Keratinocyte (primary cell): ENCODE measurements around the gene ADAMTS7. TPM values are rescaled to one million over a fixed set of nuclear protein-coding genes. Genes with fewer than 3 reads are reported as not detected.
A peak's percentile ranks its signal among the peaks of the same experiment; 100 is the strongest.

Source experiments
- DNase-seq: peaks from one replicate; pipeline ENCODE4 v3.0.0-alpha.2; 2011; ENCODE audit warnings: low read depth, missing footprints, low spot score
- FAIRE-seq: peaks from 2 replicates; lab custom pipeline; 2011; peaks lifted over from hg19 to GRCh38; lab: Jason Lieb, UNC
- H2AFZ ChIP-seq: 2 replicates; pipeline ENCODE4 v1.6.0; 2012; ENCODE audit warnings: low read length, control low read depth, inconsistent platforms; ENCODE audit not compliant: control insufficient read depth
- H3K27ac ChIP-seq: 2 replicates; pipeline ENCODE4 v1.5.1; 2011; ENCODE audit warnings: low read length; ENCODE audit not compliant: control insufficient read depth, insufficient read depth
- H3K27me3 ChIP-seq: 3 replicates; pipeline ENCODE4 v1.6.0; 2011; ENCODE audit warnings: low read length; ENCODE audit not compliant: control insufficient read depth, insufficient read depth; ENCODE audit errors: extremely low read depth
- H3K36me3 ChIP-seq, 2 experiments: 2 replicates in 1 of 2; 3 replicates in 1 of 2; pipeline ENCODE4 v1.5.1; 2011; ENCODE audit warnings: low read length in 2 of 2, mild to moderate bottlenecking in 1 of 2; ENCODE audit not compliant: control insufficient read depth in 2 of 2, insufficient read depth in 2 of 2; ENCODE audit errors: extremely low read depth in 1 of 2
- H3K4me1 ChIP-seq: 3 replicates; pipeline ENCODE4 v1.5.1; 2011; ENCODE audit warnings: low read length; ENCODE audit not compliant: control insufficient read depth, insufficient read depth; ENCODE audit errors: extremely low read depth
- H3K4me2 ChIP-seq: 3 replicates; pipeline ENCODE4 v1.6.0; 2011; ENCODE audit warnings: low read depth, low read length; ENCODE audit not compliant: control insufficient read depth, insufficient read depth; ENCODE audit errors: extremely low read depth
- H3K4me3 ChIP-seq, 3 experiments: fragments of 200-600 bp in 1 of 3; sonication (generic) in 1 of 3; 2 replicates in 2 of 3; 3 replicates in 1 of 3; pipeline ENCODE4 v1.5.1; 2011 to 2016; ENCODE audit warnings: low read length in 3 of 3, mild to moderate bottlenecking in 3 of 3, control low read depth in 2 of 3, inconsistent platforms in 1 of 3, low read depth in 1 of 3, mixed read lengths in 1 of 3, mixed run types in 1 of 3, moderate library complexity in 1 of 3; ENCODE audit not compliant: control insufficient read depth in 2 of 3, insufficient read depth in 2 of 3; ENCODE audit errors: extremely low read depth in 1 of 3
- H3K79me2 ChIP-seq: 2 replicates; pipeline ENCODE4 v1.6.0; 2012; ENCODE audit warnings: low read length; ENCODE audit not compliant: control insufficient read depth, insufficient read depth
- H3K9ac ChIP-seq: 3 replicates; pipeline ENCODE4 v1.6.0; 2011; ENCODE audit warnings: low read length; ENCODE audit not compliant: control insufficient read depth, insufficient read depth; ENCODE audit errors: extremely low read depth
- H3K9me1 ChIP-seq: 3 replicates; pipeline ENCODE4 v1.6.0; 2011; ENCODE audit warnings: low read length; ENCODE audit not compliant: control insufficient read depth, insufficient read depth; ENCODE audit errors: extremely low read depth
- H3K9me3 ChIP-seq: 2 replicates; pipeline ENCODE4 v1.5.1; 2012; ENCODE audit warnings: low read depth, low read length; ENCODE audit not compliant: control insufficient read depth
- H4K20me1 ChIP-seq: 3 replicates; pipeline ENCODE4 v1.6.0; 2011; ENCODE audit warnings: low read length; ENCODE audit not compliant: control insufficient read depth, insufficient read depth; ENCODE audit errors: extremely low read depth
- CTCF ChIP-seq, 3 experiments: IDR thresholded peaks in 1 of 3; conservative IDR thresholded peaks in 1 of 3; optimal IDR thresholded peaks in 1 of 3; 2 replicates in 2 of 3; 3 replicates in 1 of 3; pipeline versions ENCODE3 to v1.5.1; 2011; ENCODE audit warnings: low read length in 3 of 3, mild to moderate bottlenecking in 3 of 3, moderate library complexity in 2 of 3, control low read depth in 1 of 3, inconsistent platforms in 1 of 3; ENCODE audit not compliant: insufficient read depth in 2 of 3; ENCODE audit errors: extremely low read depth in 1 of 3
- EZH2 ChIP-seq: IDR thresholded peaks from one replicate; pipeline ENCODE4 v1.6.1; 2012; ENCODE audit warnings: inconsistent platforms, mild to moderate bottlenecking, low read length, moderate library complexity
- dilution Hi-C: fragments of 300-500 bp; cut with MboI; formaldehyde crosslinking; loops from one replicate; pipeline ENCODE4 v1.7.0; 2020; ENCODE audit warnings: low sequenced_read_pairs; ENCODE audit not compliant: extremely low pct_ligation_motif_present
- polyA plus RNA-seq, 5 experiments: library from polyadenylated mRNA; depleted of rRNA in 3 of 5; stranded (reverse) in 3 of 5; stranded (forward) in 1 of 5; unstranded in 1 of 5; fragments of >200 nt; gene quantifications; 1 replicate in 1 of 5; 2 replicates in 3 of 5; 3 replicates in 1 of 5; pipeline versions ENCODE4 v1.2.1 to v1.2.3, GENCODE V29; 2011 to 2012; ENCODE audit warnings: missing spikeins in 2 of 5, low read depth in 1 of 5, low replicate concordance in 1 of 5

Gene ADAMTS7
- polyA plus RNA-seq, 1 donor (not counting 4 experiments of a cell fraction or from before 2014, with no cell fraction given) = 0.13 TPM

- Histone ChIP-seq H3K4me2 (no peak overlapping the region), H3K9ac (no peak overlapping the region), H3K79me2 (no peaks in the 10 kb centered on the region), H3K27ac (peak overlapping the region; percentile 37), H3K27me3 (no peaks in the 10 kb centered on the region), H3K9me3 (peaks cover 8% of the 10 kb centered on the region), H2AFZ (no peak overlapping the region), H3K36me3 (no peaks in the 10 kb centered on the region), H4K20me1 (no peaks in the 10 kb centered on the region), H3K4me3 (no peak overlapping the region), H3K4me1 (peaks cover 19% of the 10 kb centered on the region), H3K9me1 (no peaks in the 10 kb centered on the region)
- dilution Hi-C loops = no loop called here
- no peak for TF ChIP-seq EZH2
- TF ChIP-seq CTCF (optimal IDR thresholded peaks at IDR 0.05 in 1 of 3, IDR thresholded peaks at IDR 0.05 in 1 of 3, conservative IDR thresholded peaks at IDR 0.05 in 1 of 3; ENCODE audit: extremely low read depth in 1 of 3, insufficient read depth in 2 of 3, low read length in 3 of 3) = no peak
- DNase-seq (no peak), FAIRE-seq (no peak)
These were observed 94.6 kb downstream of the ADAMTS7 start for GRCh38 chr15:78716651-78717050.

- Histone ChIP-seq H3K27me3 (no peaks in the 10 kb centered on the region), H3K9me1 (no peaks in the 10 kb centered on the region), H3K9ac (peak overlapping the region; percentile 13), H3K4me3 (no peak overlapping the region), H3K4me2 (peak overlapping the region; percentile 29), H3K79me2 (no peaks in the 10 kb centered on the region), H3K4me1 (peaks cover 19% of the 10 kb centered on the region), H2AFZ (no peak overlapping the region), H3K36me3 (no peaks in the 10 kb centered on the region), H3K9me3 (peaks cover 8% of the 10 kb centered on the region), H3K27ac (peak overlapping the region; percentile 93), H4K20me1 (no peaks in the 10 kb centered on the region)
- FAIRE-seq (peak; percentile 34), DNase-seq (peak; percentile 85)
- dilution Hi-C loops = no loop called here
- TF ChIP-seq EZH2 = no peak
- no peak for TF ChIP-seq CTCF (optimal IDR thresholded peaks at IDR 0.05 in 1 of 3, IDR thresholded peaks at IDR 0.05 in 1 of 3, conservative IDR thresholded peaks at IDR 0.05 in 1 of 3; ENCODE audit: extremely low read depth in 1 of 3, insufficient read depth in 2 of 3, low read length in 3 of 3)
These were observed 95.3 kb downstream of the ADAMTS7 start for GRCh38 chr15:78715930-78716329.
